H1 (cell line): ENCODE data around the gene SMYD3. TPM values are rescaled to one million over a fixed set of nuclear protein-coding genes. Genes with fewer than 3 reads are reported as not detected.

ENCODE experiments used
- CTCF ChIA-PET: fragments of 300-600 bp; sonication (Branson Sonifier 250); formaldehyde crosslinking; loops from one replicate; lab custom pipeline; 2021; ENCODE audit not compliant: partially characterized antibody; lab: Charles Lee
- POLR2A ChIA-PET: fragments of 300-600 bp; sonication (Branson Sonifier 250); formaldehyde crosslinking; loops from one replicate; lab custom pipeline; 2021; ENCODE audit warnings: inconsistent platforms; ENCODE audit not compliant: partially characterized antibody; lab: Charles Lee
- DNase-seq, 2 experiments: peaks; one replicate each; pipeline versions ENCODE4 v3.0.0 to v3.0.0-alpha.2; 2010 to 2022; ENCODE audit warnings: low spot score in 2 of 2, low read depth in 1 of 2, mixed read lengths in 1 of 2
- FAIRE-seq: peaks from 2 replicates; lab custom pipeline; 2011; peaks lifted over from hg19 to GRCh38; lab: Jason Lieb, UNC
- H2AFZ ChIP-seq: 2 replicates; pipeline ENCODE4 v1.8.1; 2012; ENCODE audit warnings: low read length, inconsistent platforms
- H2AK5ac ChIP-seq: 2 replicates; pipeline ENCODE4 v1.6.1; 2013; ENCODE audit warnings: low read depth, low read length
- H2BK120ac ChIP-seq: replicated peaks from 2 replicates; pipeline ENCODE3; 2013; ENCODE audit warnings: low read depth, low read length, inconsistent platforms
- H2BK12ac ChIP-seq: 2 replicates; pipeline ENCODE4 v1.6.1; 2013; ENCODE audit warnings: low read depth, low read length
- H2BK15ac ChIP-seq: 2 replicates; pipeline ENCODE4 v1.6.1; 2013; ENCODE audit warnings: low read length
- H2BK20ac ChIP-seq: 2 replicates; pipeline ENCODE4 v1.6.1; 2013; ENCODE audit warnings: low read length
- H2BK5ac ChIP-seq: 2 replicates; pipeline ENCODE4 v1.6.1; 2013; ENCODE audit warnings: low read depth, low read length
- H3K14ac ChIP-seq: 2 replicates; pipeline ENCODE4 v1.6.1; 2013; ENCODE audit warnings: inconsistent platforms; ENCODE audit not compliant: insufficient read length
- H3K18ac ChIP-seq: 2 replicates; pipeline ENCODE4 v1.6.1; 2013; ENCODE audit warnings: low read length; ENCODE audit errors: extremely low read depth
- H3K23ac ChIP-seq: 2 replicates; pipeline ENCODE4 v1.6.1; 2013; ENCODE audit warnings: inconsistent platforms; ENCODE audit not compliant: insufficient read length
- H3K23me2 ChIP-seq: 2 replicates; pipeline ENCODE4 v1.6.1; 2013; ENCODE audit warnings: low read depth, low read length
- H3K27ac ChIP-seq: 2 replicates; pipeline ENCODE4 v1.6.1; 2011; ENCODE audit warnings: low read depth, low read length, inconsistent platforms
- H3K27me3 ChIP-seq, 4 experiments: replicated peaks in 1 of 4; 1 replicate in 1 of 4; 2 replicates in 3 of 4; pipeline versions ENCODE4 v1.6.1 to v1.8.1; 2011 to 2013; ENCODE audit warnings: low read length in 3 of 4, mild to moderate bottlenecking in 3 of 4, inconsistent platforms in 2 of 4, mixed read lengths in 2 of 4, moderate library complexity in 1 of 4; ENCODE audit not compliant: control insufficient read depth in 3 of 4, insufficient read depth in 3 of 4; ENCODE audit errors: extremely low read depth in 1 of 4
- H3K36me3 ChIP-seq, 4 experiments: 2 replicates each; pipeline versions ENCODE4 v1.6.1 to v1.8.1; 2011 to 2013; ENCODE audit warnings: mild to moderate bottlenecking in 4 of 4, low read length in 3 of 4, moderate library complexity in 2 of 4, control low read depth in 1 of 4, inconsistent platforms in 1 of 4; ENCODE audit not compliant: insufficient read depth in 4 of 4, control insufficient read depth in 2 of 4
- H3K4ac ChIP-seq: replicated peaks from 2 replicates; pipeline ENCODE3; 2013; ENCODE audit warnings: low read length, low read depth, mixed read lengths, inconsistent platforms; ENCODE audit not compliant: insufficient read length
- H3K4me1 ChIP-seq, 4 experiments: replicated peaks in 1 of 4; 1 replicate in 1 of 4; 2 replicates in 3 of 4; pipeline versions ENCODE4 v1.6.1 to v1.8.1; 2011 to 2013; ENCODE audit warnings: low read length in 3 of 4, inconsistent platforms in 2 of 4, mixed read lengths in 1 of 4; ENCODE audit not compliant: insufficient read depth in 4 of 4, control insufficient read depth in 3 of 4
- H3K4me2 ChIP-seq, 2 experiments: 2 replicates each; pipeline versions ENCODE4 v1.6.1 to v1.8.1; 2011 to 2013; ENCODE audit warnings: low read depth in 2 of 2, low read length in 2 of 2, control low read depth in 1 of 2, inconsistent platforms in 1 of 2, mild to moderate bottlenecking in 1 of 2; ENCODE audit not compliant: insufficient read depth in 1 of 2
- H3K4me3 ChIP-seq, 4 experiments: fragments of 200-600, 300-600 bp in 1 of 4; sonication (generic), shearing (Covaris generic), sonication (Bioruptor Twin) in 1 of 4; 2 replicates each; pipeline versions ENCODE4 v1.5.1 to v1.8.1; 2011 to 2016; ENCODE audit warnings: low read length in 4 of 4, low read depth in 3 of 4, control low read depth in 2 of 4, inconsistent platforms in 2 of 4, mild to moderate bottlenecking in 2 of 4, mixed read lengths in 1 of 4, moderate library complexity in 1 of 4; ENCODE audit not compliant: insufficient read depth in 2 of 4; ENCODE audit errors: extremely low read depth in 1 of 4
- H3K56ac ChIP-seq: replicated peaks from 2 replicates; pipeline ENCODE3; 2013; ENCODE audit warnings: low read depth, mild to moderate bottlenecking, mixed read lengths, low read length, inconsistent platforms; ENCODE audit not compliant: insufficient read length
- H3K79me1 ChIP-seq: 2 replicates; pipeline ENCODE4 v1.6.1; 2013; ENCODE audit warnings: low read depth, low read length, control low read depth
- H3K79me2 ChIP-seq, 2 experiments: 2 replicates each; pipeline versions ENCODE4 v1.6.1 to v1.8.1; 2012 to 2013; ENCODE audit warnings: low read length in 2 of 2, mild to moderate bottlenecking in 2 of 2, inconsistent platforms in 1 of 2; ENCODE audit not compliant: insufficient read depth in 2 of 2, control insufficient read depth in 1 of 2
- H3K9ac ChIP-seq, 4 experiments: replicated peaks in 1 of 4; 1 replicate in 1 of 4; 2 replicates in 3 of 4; pipeline versions ENCODE4 v1.6.1 to v1.8.1; 2011 to 2013; ENCODE audit warnings: low read depth in 3 of 4, low read length in 3 of 4, control low read depth in 2 of 4, mild to moderate bottlenecking in 2 of 4, moderate library complexity in 2 of 4, inconsistent platforms in 1 of 4; ENCODE audit errors: extremely low read depth in 1 of 4
- H3K9me3 ChIP-seq, 2 experiments: 2 replicates each; pipeline versions ENCODE4 v1.6.1 to v1.8.1; 2012 to 2013; ENCODE audit warnings: mild to moderate bottlenecking in 2 of 2, moderate library complexity in 2 of 2, control low read depth in 1 of 2, inconsistent platforms in 1 of 2, low read depth in 1 of 2, low read length in 1 of 2, mixed read lengths in 1 of 2; ENCODE audit not compliant: insufficient read depth in 2 of 2
- H4K20me1 ChIP-seq, 2 experiments: replicated peaks in 1 of 2; 2 replicates each; pipeline versions ENCODE3 to v1.8.1; 2011 to 2013; ENCODE audit warnings: inconsistent platforms in 2 of 2, low read length in 2 of 2, mild to moderate bottlenecking in 1 of 2; ENCODE audit not compliant: insufficient read depth in 2 of 2, control insufficient read depth in 1 of 2
- H4K5ac ChIP-seq: 2 replicates; pipeline ENCODE4 v1.6.1; 2013; ENCODE audit warnings: low read length, low read depth, mixed read lengths, inconsistent platforms; ENCODE audit not compliant: insufficient read length
- H4K8ac ChIP-seq: 2 replicates; pipeline ENCODE4 v1.8.0; 2013; ENCODE audit warnings: mild to moderate bottlenecking, moderate library complexity, low read length, inconsistent platforms; ENCODE audit not compliant: insufficient read depth; ENCODE audit errors: extremely low read depth
- H4K91ac ChIP-seq: replicated peaks from 2 replicates; pipeline ENCODE3; 2013; ENCODE audit warnings: low read length, mixed read lengths, inconsistent platforms; ENCODE audit not compliant: insufficient read length
- ATF3 ChIP-seq: IDR thresholded peaks from 2 replicates; pipeline ENCODE4 v1.6.1; 2011; ENCODE audit warnings: low read depth, mild to moderate bottlenecking, low read length; ENCODE audit not compliant: insufficient read depth
- CTCF ChIP-seq, 3 experiments: IDR thresholded peaks; 1 replicate in 2 of 3; 2 replicates in 1 of 3; pipeline versions ENCODE4 v1.5.1 to v1.6.1; 2011; ENCODE audit warnings: low read length in 3 of 3, mild to moderate bottlenecking in 3 of 3, inconsistent platforms in 2 of 3, low read depth in 1 of 3, moderate library complexity in 1 of 3; ENCODE audit not compliant: insufficient read depth in 1 of 3; ENCODE audit errors: control extremely low read depth in 1 of 3
- KDM1A ChIP-seq: fragments of 200-600, 300-600 bp; sonication (generic); IDR thresholded peaks from 2 replicates; pipeline ENCODE4 v1.7.1; 2016; ENCODE audit warnings: mild to moderate bottlenecking, low read length, borderline replicate concordance
- POU5F1 ChIP-seq: IDR thresholded peaks from 2 replicates; pipeline ENCODE4 v1.6.1; 2011; ENCODE audit warnings: low read depth, mild to moderate bottlenecking, low read length, moderate library complexity
- ZNF274 ChIP-seq: IDR thresholded peaks from 2 replicates; pipeline ENCODE4 v1.7.0; 2012; ENCODE audit warnings: low read length, borderline replicate concordance; ENCODE audit errors: extremely low read depth
- WGBS, 2 experiments: shearing (Covaris generic) in 1 of 2; methylation state at CpG; one replicate each; pipeline versions ENCODE4 v1.1.6 to v1.1.7; 2013 to 2015; ENCODE audit warnings: low lambda C conversion rate in 2 of 2, mixed read lengths in 2 of 2, inconsistent platforms in 1 of 2, low coverage in 1 of 2, missing lambda C conversion rate in 1 of 2; ENCODE audit not compliant: insufficient replicate concordance in 2 of 2, insufficient coverage in 1 of 2, insufficient read length in 1 of 2; ENCODE audit errors: extremely low coverage in 1 of 2, missing lambda C conversion rate in 1 of 2; 5-methylcytosine and 5-hydroxymethylcytosine counted together
- polyA plus RNA-seq, 7 experiments: library from polyadenylated mRNA; depleted of rRNA in 3 of 7; stranded (reverse) in 5 of 7; unstranded in 2 of 7; fragments of >200 nt in 5 of 7; fragments of 200-250 nt in 2 of 7; gene quantifications; 1 replicate in 5 of 7; 2 replicates in 1 of 7; 4 replicates in 1 of 7; pipeline versions ENCODE4 v1.2.1 to v1.2.3, GENCODE V29; 2011 to 2013; ENCODE audit warnings: missing spikeins in 2 of 7, mixed read lengths in 2 of 7
- total RNA-seq: library from RNA; stranded (reverse); fragmentation: NEBNext Ultra II Directional; extraction: Animal tissue kit (Norgen Biotek cat#: 25700); gene quantifications from 2 replicates; pipeline ENCODE4 v1.2.1, GENCODE V29; 2021

Gene SMYD3
- total and polyA plus RNA-seq, 2 of the 8 experiments (the other 6 are each of a cell fraction or from before 2014, with no cell fraction given), result 17.3 to 25.4 TPM

DNA sequence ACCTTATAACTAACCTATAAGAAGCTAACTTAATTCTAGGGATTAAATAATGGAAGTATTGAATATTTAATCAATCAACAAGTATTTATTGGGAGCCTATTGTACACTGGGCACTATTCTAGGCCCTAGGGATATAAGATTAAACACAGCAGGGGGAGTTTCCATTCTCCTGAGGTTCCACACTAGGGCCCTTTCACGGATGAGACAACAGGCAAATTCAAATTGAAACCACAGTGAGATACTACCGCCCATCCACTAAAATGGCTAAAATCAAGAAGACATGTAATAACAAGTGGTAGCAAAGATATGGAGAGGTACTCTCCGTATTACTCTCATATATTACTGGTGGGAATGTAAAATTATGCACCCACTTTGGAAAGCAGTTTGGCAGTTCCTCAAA lies 677.9 kb downstream of the SMYD3 start:
- Histone ChIP-seq H3K4me3 (no peak overlapping the region), H3K4me2 (no peak overlapping the region), H3K56ac (no peak overlapping the region), H4K91ac (no peak overlapping the region), H2BK5ac (no peak overlapping the region), H2AFZ (no peak overlapping the region), H3K36me3 (no peaks in the 10 kb centered on the region), H3K27me3 (no peaks in the 10 kb centered on the region), H3K23ac (no peak overlapping the region), H3K18ac (no peak overlapping the region), H3K79me1 (no peaks in the 10 kb centered on the region), H3K4me1 (no peaks in the 10 kb centered on the region), H3K27ac (no peak overlapping the region), H2BK20ac (no peak overlapping the region), H3K4ac (no peak overlapping the region), H2BK12ac (no peak overlapping the region), H4K5ac (no peak overlapping the region), H4K8ac (no peak overlapping the region), H3K23me2 (no peaks in the 10 kb centered on the region), H2AK5ac (no peak overlapping the region), H3K79me2 (no peaks in the 10 kb centered on the region), H3K9ac (no peak overlapping the region), H3K9me3 (no peaks in the 10 kb centered on the region), H4K20me1 (no peaks in the 10 kb centered on the region), H2BK15ac (no peak overlapping the region), H2BK120ac (no peak overlapping the region), H3K14ac (no peak overlapping the region)
- CTCF ChIA-PET, result no interaction called here
- no peak for FAIRE-seq
- no peak for DNase-seq
- POLR2A ChIA-PET, result no interaction called here
- 86% methylated on average over 3 of the region's 3 CpGs; no CpG with 5 or more reads in 1 of the 2 experiments for WGBS, 2 experiments
- no peak for TF ChIP-seq KDM1A
- TF ChIP-seq ZNF274, result no peak
- no peak for TF ChIP-seq POU5F1
- TF ChIP-seq ATF3, result no peak
- TF ChIP-seq CTCF (IDR thresholded peaks at IDR 0.05; ENCODE audit: control extremely low read depth in 1 of 3, insufficient read depth in 1 of 3, low read depth in 1 of 3, low read length in 3 of 3), result no peak
